Spleen (tissue), 11 donors: ENCODE results near the gene APEX1. TPM values are rescaled to one million over a fixed set of nuclear protein-coding genes. Genes with fewer than 3 reads are reported as not detected.

Experiments
- DNase-seq: peaks from one replicate; pipeline ENCODE4 v3.0.0-alpha.2; 2020
- H3K27ac ChIP-seq, 8 donors: fragments of 200-600 bp; sonication (generic) in 7 of 8; 1 replicate in 4 of 8; 2 replicates in 4 of 8; pipeline versions ENCODE4 v1.5.0 to v1.8.0; 2016 to 2021; ENCODE audit warnings: inconsistent platforms in 4 of 8, mild to moderate bottlenecking in 4 of 8, moderate library complexity in 1 of 8
- H3K27me3 ChIP-seq, 7 donors: fragments of 200-600 bp; sonication (generic) in 6 of 7; replicated peaks in 1 of 7; 1 replicate in 4 of 7; 2 replicates in 3 of 7; pipeline versions ENCODE4 v1.5.0 to v1.8.0; 2016 to 2021; ENCODE audit warnings: inconsistent platforms in 3 of 7, mild to moderate bottlenecking in 1 of 7
- H3K36me3 ChIP-seq, 6 donors: fragments of 200-600 bp; sonication (generic) in 5 of 6; 1 replicate in 4 of 6; 2 replicates in 2 of 6; pipeline versions ENCODE4 v1.5.0 to v1.8.0; 2016 to 2021; ENCODE audit warnings: inconsistent platforms in 2 of 6
- H3K4me1 ChIP-seq, 6 donors: fragments of 200-600 bp; sonication (generic) in 5 of 6; 1 replicate in 3 of 6; 2 replicates in 3 of 6; pipeline versions ENCODE4 v1.5.0 to v1.8.0; 2016 to 2021; ENCODE audit warnings: inconsistent platforms in 3 of 6
- H3K4me3 ChIP-seq, 8 donors: fragments of 200-600 bp; sonication (generic) in 7 of 8; 1 replicate in 4 of 8; 2 replicates in 4 of 8; pipeline versions ENCODE4 v1.5.0 to v1.8.0; 2016 to 2021; ENCODE audit warnings: inconsistent platforms in 4 of 8, mild to moderate bottlenecking in 4 of 8, moderate library complexity in 2 of 8
- H3K9me3 ChIP-seq, 8 donors: fragments of 200-600 bp; sonication (generic) in 7 of 8; 1 replicate in 4 of 8; 2 replicates in 4 of 8; pipeline versions ENCODE4 v1.5.0 to v1.8.0; 2016 to 2021; ENCODE audit warnings: inconsistent platforms in 4 of 8
- CTCF ChIP-seq, 11 experiments: fragments of 200-600 bp in 7 of 11; fragments of 450-650 bp in 4 of 11; sonication (generic) in 4 of 11; IDR thresholded peaks in 8 of 11; conservative IDR thresholded peaks in 3 of 11; 1 replicate in 7 of 11; 2 replicates in 4 of 11; pipeline versions ENCODE4 v1.4.0 to v1.8.0; 2016 to 2021; ENCODE audit warnings: antibody characterized with exemption in 11 of 11, inconsistent platforms in 4 of 11, mild to moderate bottlenecking in 1 of 11
- POLR2A ChIP-seq, 3 donors: fragments of 450-650 bp; IDR thresholded peaks; one replicate each; pipeline ENCODE4 v1.5.1; 2017; ENCODE audit warnings: antibody characterized with exemption in 3 of 3, mild to moderate bottlenecking in 1 of 3
- POLR2AphosphoS5 ChIP-seq, 3 donors: sonication (generic); formaldehyde crosslinking; IDR thresholded peaks; one replicate each; pipeline ENCODE4 v1.5.1; 2017; ENCODE audit warnings: antibody characterized with exemption in 3 of 3
- WGBS, 5 donors: extraction: QIAGEN DNeasy Blood & Tissue Kit in 3 of 5; methylation state at CpG; one replicate each; pipeline versions ENCODE4 v1.1.5 to v1.1.7; 2013 to 2018; 5-methylcytosine and 5-hydroxymethylcytosine counted together
- intact Hi-C: fragments of 100-400 bp; cut with DNase I; formaldehyde crosslinking; loops from one replicate; pipeline ENCODE4 v1.15.0; 2023; ENCODE audit warnings: low total_unique reads
- polyA plus RNA-seq, 3 donors: library from polyadenylated mRNA; stranded (reverse); fragments of 200-250 nt; gene quantifications; one replicate each; pipeline ENCODE4 v1.2.1, GENCODE V29; 2013
- total RNA-seq, 7 donors: library from RNA; depleted of rRNA in 3 of 7; stranded (reverse); fragments of >200 nt in 3 of 7; fragmentation: NEBNext Ultra II Directional in 4 of 7; extraction: Animal tissue kit (Norgen Biotek cat#: 25700) in 4 of 7; gene quantifications; one replicate each; pipeline versions ENCODE4 v1.1.0 to v1.2.1, GENCODE V29; 2016 to 2021
- donor health status: healthy with polysubstance abuse.
- donor health status: DM: no; HTN: no; CAD: no; lungs with moderate emphysema.
- donor health status: DM: no; HTN: no; CAD: no.
- donor health status: Bipolar disorder and iron deficiency.
- donor health status: healthy.
- donor health status: DM: no; HTN: no; CAD: no.
- donor health status: DM: yes; HTN: yes; CAD: no.

APEX1 gene
- total and polyA plus RNA-seq, 10 donors = 89.4 to 153 (median 115) TPM

GRCh38 chr14:20468764-20469241, 13.8 kb downstream of the APEX1 start:
- peak overlapping the region; percentile 86 to 95 (median 91) for H3K27ac ChIP-seq
- intact Hi-C loops = loop anchor here (10.0 kb wide), 1 partner anchor 54 kb away; the partner anchor contains the start of gene TEP1
- peaks cover 14 to 56% (median 41%) of the 10 kb centered on the region in 6 donors for H3K4me1 ChIP-seq
- H3K4me3 ChIP-seq = peak overlapping the region; percentile 69 to 94 (median 87)
- H3K36me3 ChIP-seq = peaks cover 0 to 20% (median 17%) of the 10 kb centered on the region in 6 donors
- H3K27me3 ChIP-seq = no peaks in the 10 kb centered on the region
- peak; percentile 80 for DNase-seq
- H3K9me3 ChIP-seq = no peaks in the 10 kb centered on the region
- 32 to 35% (median 34%) methylated on average over 16 of the region's 16 CpGs for WGBS, 5 donors
- no peak for TF ChIP-seq POLR2A (IDR thresholded peaks at IDR 0.05)
- no peak for TF ChIP-seq POLR2AphosphoS5 (IDR thresholded peaks at IDR 0.05)
- no peak for TF ChIP-seq CTCF (IDR thresholded peaks at IDR 0.05 in 8 of 11, conservative IDR thresholded peaks at IDR 0.05 in 3 of 11)

GRCh38 chr14:20469242-20469889, 14.3 kb downstream of the APEX1 start, which contains the start of gene PNP:
TSS of gene PNP (plus strand) at chr14:20469406. CDS start at chr14:20469525, 119 bp downstream.
- H3K4me1 ChIP-seq = peaks cover 14 to 61% (median 41%) of the 10 kb centered on the region in 6 donors
- intact Hi-C loops = loop anchor here (10.0 kb wide), 1 partner anchor 55 kb away; the partner anchor contains the start of gene TEP1
- peaks cover 0 to 25% (median 22%) of the 10 kb centered on the region in 6 donors for H3K36me3 ChIP-seq
- H3K4me3 ChIP-seq = peak within 1 kb of the TSS; percentile 69 to 94 (median 87)
- 0% methylated on average over 7 to 40 of the region's 40 CpGs for WGBS, 5 donors
- peak within 1 kb of the TSS; percentile 86 to 95 (median 91) for H3K27ac ChIP-seq
- TF ChIP-seq POLR2A (IDR thresholded peaks at IDR 0.05) (peak; percentile 57 to 99 (median 97)), CTCF (IDR thresholded peaks at IDR 0.05 in 8 of 11, conservative IDR thresholded peaks at IDR 0.05 in 3 of 11) (no peak), POLR2AphosphoS5 (IDR thresholded peaks at IDR 0.05) (peak; percentile 100)
- no peaks in the 10 kb centered on the region for H3K9me3 ChIP-seq
- peak; percentile 97 for DNase-seq
- H3K27me3 ChIP-seq = no peaks in the 10 kb centered on the region

- TF ChIP-seq CTCF (IDR thresholded peaks at IDR 0.05 in 8 of 11, conservative IDR thresholded peaks at IDR 0.05 in 3 of 11) (no peak), POLR2AphosphoS5 (IDR thresholded peaks at IDR 0.05) (peak in 1 of 3 donors; percentile 51), POLR2A (IDR thresholded peaks at IDR 0.05) (peak in 1 of 3 donors; percentile 47)
- Histone ChIP-seq H3K27ac (peak overlapping the region; percentile 86 to 95 (median 91)), H3K9me3 (no peaks in the 10 kb centered on the region), H3K4me3 (peak overlapping the region; percentile 69 to 94 (median 87)), H3K4me1 (peaks cover 14 to 60% (median 41%) of the 10 kb centered on the region in 6 donors), H3K27me3 (no peaks in the 10 kb centered on the region), H3K36me3 (peaks cover 0 to 32% (median 29%) of the 10 kb centered on the region in 6 donors)
- peak; percentile 81 for DNase-seq
- 0 to 1% (median 1%) methylated on average over 12 of the region's 12 CpGs for WGBS, 5 donors
- intact Hi-C loops = loop anchor here (10.0 kb wide), 2 partner anchors 55 to 215 kb away; partner anchors contain the start of genes ANG, RNASE4 and TEP1
Measured at GRCh38 chr14:20469890-20470602, 15.0 kb downstream of the APEX1 start.
